Measurements from ENCODE around the gene ARMC3.

DNA sequence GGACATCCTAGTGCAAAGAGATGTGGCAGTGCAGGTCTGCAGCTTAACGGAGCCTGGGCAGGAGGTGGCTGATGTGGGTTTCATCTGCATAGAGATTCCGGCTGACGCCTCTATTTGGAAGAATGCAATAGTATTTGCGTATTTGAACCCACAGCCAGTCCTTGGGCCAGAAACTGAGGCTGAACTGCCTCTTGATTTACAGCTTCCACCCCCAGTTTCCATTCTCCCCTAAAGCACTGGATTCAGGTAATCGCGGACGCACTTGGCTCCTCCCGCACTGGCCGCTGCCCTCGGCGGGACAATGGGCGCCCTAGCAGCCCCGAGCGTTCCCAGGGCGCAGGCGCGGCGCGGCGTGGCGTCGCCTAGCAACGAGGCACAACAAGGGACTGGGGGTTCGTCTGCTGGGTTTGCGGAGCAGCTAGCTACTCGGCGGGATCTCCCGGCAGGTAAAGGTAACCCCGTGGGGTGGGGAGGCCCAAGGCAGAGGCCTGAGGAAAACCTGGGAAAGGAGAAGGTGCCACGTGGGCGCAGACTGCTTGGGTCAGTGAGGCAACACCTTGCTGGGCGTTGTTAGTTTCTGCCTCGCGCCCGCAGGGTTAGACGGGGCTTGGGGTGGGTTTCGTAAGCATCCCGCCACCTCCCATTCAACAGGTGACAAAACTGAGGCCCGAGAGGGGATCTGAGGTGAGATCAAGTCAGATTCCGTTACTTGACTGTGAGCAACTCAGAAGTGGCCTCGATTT is at the start of gene ARMC3:
- TF ChIP-seq, protein P1, sequence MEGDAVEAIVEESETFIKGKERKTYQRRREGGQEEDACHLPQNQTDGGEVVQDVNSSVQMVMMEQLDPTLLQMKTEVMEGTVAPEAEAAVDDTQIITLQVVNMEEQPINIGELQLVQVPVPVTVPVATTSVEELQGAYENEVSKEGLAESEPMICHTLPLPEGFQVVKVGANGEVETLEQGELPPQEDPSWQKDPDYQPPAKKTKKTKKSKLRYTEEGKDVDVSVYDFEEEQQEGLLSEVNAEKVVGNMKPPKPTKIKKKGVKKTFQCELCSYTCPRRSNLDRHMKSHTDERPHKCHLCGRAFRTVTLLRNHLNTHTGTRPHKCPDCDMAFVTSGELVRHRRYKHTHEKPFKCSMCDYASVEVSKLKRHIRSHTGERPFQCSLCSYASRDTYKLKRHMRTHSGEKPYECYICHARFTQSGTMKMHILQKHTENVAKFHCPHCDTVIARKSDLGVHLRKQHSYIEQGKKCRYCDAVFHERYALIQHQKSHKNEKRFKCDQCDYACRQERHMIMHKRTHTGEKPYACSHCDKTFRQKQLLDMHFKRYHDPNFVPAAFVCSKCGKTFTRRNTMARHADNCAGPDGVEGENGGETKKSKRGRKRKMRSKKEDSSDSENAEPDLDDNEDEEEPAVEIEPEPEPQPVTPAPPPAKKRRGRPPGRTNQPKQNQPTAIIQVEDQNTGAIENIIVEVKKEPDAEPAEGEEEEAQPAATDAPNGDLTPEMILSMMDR (IDR thresholded peaks at IDR 0.05) = no peak
- TF ChIP-seq ZFX (IDR thresholded peaks at IDR 0.05; ENCODE audit: borderline replicate concordance) = no peak

Data from 22Rv1 (cell line).